PFSK-1 (cell line): ENCODE results near the gene PRLHR.

Source experiments
- SIN3A ChIP-seq: IDR thresholded peaks from 2 replicates; pipeline ENCODE4 v1.6.1; 2012; ENCODE audit warnings: mild to moderate bottlenecking, low read length, moderate library complexity, borderline replicate concordance; ENCODE audit not compliant: insufficient read depth
- TAF1 ChIP-seq: IDR thresholded peaks from 2 replicates; pipeline ENCODE4 v1.6.1; 2012; ENCODE audit warnings: low read length, control low read depth, borderline replicate concordance; ENCODE audit not compliant: insufficient read depth
- TF ChIP-seq, protein P1 (sequence below), 2 experiments: IDR thresholded peaks; 2 replicates each; pipeline versions ENCODE4 v1.6.1 to v1.8.0; 2011 to 2012; ENCODE audit warnings: low read depth in 2 of 2, low read length in 2 of 2, control low read depth in 1 of 2, inconsistent platforms in 1 of 2, mild to moderate bottlenecking in 1 of 2, moderate library complexity in 1 of 2; ENCODE audit not compliant: insufficient read depth in 1 of 2

DNA sequence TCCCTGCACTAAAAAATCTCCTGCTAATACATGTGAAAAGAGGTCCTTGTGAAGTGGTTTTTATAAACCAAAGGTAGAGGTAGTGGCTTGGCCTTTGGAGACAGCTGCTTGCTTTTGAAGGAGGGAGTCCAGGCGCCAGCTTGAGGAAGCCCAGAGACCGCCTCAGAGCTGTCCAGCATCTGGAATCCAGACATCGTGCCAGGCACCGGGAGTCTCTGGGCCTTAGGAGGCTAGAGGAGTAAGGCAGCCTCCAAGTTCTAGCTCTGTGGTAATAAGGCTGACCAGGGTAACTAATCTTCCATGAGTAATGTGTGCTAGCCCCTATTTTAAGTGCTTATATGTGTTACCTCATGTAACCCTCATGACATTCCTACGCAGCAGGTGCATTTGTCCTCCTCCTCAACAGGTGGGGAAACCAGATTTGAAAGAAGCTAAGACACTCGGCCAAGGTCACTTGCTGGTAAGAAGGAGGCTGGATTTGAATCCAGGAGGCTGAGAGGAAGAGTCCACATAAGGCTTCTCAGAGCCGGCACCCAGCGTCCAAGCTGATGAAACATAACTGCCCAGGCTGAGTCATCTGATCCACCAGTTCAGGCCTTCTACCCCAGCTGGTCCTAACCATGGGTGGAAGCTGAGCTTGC, 26.1 kb downstream of the PRLHR start:
- TF ChIP-seq SIN3A (no peak), TAF1 (no peak)
- TF ChIP-seq, protein P1, sequence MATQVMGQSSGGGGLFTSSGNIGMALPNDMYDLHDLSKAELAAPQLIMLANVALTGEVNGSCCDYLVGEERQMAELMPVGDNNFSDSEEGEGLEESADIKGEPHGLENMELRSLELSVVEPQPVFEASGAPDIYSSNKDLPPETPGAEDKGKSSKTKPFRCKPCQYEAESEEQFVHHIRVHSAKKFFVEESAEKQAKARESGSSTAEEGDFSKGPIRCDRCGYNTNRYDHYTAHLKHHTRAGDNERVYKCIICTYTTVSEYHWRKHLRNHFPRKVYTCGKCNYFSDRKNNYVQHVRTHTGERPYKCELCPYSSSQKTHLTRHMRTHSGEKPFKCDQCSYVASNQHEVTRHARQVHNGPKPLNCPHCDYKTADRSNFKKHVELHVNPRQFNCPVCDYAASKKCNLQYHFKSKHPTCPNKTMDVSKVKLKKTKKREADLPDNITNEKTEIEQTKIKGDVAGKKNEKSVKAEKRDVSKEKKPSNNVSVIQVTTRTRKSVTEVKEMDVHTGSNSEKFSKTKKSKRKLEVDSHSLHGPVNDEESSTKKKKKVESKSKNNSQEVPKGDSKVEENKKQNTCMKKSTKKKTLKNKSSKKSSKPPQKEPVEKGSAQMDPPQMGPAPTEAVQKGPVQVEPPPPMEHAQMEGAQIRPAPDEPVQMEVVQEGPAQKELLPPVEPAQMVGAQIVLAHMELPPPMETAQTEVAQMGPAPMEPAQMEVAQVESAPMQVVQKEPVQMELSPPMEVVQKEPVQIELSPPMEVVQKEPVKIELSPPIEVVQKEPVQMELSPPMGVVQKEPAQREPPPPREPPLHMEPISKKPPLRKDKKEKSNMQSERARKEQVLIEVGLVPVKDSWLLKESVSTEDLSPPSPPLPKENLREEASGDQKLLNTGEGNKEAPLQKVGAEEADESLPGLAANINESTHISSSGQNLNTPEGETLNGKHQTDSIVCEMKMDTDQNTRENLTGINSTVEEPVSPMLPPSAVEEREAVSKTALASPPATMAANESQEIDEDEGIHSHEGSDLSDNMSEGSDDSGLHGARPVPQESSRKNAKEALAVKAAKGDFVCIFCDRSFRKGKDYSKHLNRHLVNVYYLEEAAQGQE (IDR thresholded peaks at IDR 0.05; ENCODE audit: insufficient read depth in 1 of 2, low read depth in 2 of 2, low read length in 2 of 2) = peak in 1 of 2 experiments; percentile 53; a peak in 1 of 4 replicates
